22Rv1 (cell line): ENCODE measurements around the gene EBF3.

ENCODE experiments used
- H3K27ac ChIP-seq: fragments of 450-650 bp; 2 replicates; pipeline ENCODE4 v1.5.1; 2017
- CTCF ChIP-seq: fragments of 450-650 bp; IDR thresholded peaks from 2 replicates; pipeline ENCODE4 v1.5.1; 2017; ENCODE audit warnings: mild to moderate bottlenecking
- ZFX ChIP-seq: fragments of 450-650 bp; IDR thresholded peaks from 2 replicates; pipeline ENCODE4 v1.6.1; 2017; ENCODE audit warnings: antibody characterized with exemption, borderline replicate concordance

EBF3 gene

GRCh38 chr10:129908406-129908805, 55.7 kb downstream of the EBF3 start:
- TF ChIP-seq CTCF (no peak), ZFX (no peak)
- no peak overlapping the region for H3K27ac ChIP-seq

GRCh38 chr10:129905553-129905952, 58.5 kb downstream of the EBF3 start:
- TF ChIP-seq ZFX (no peak), CTCF (no peak)
- no peak overlapping the region for H3K27ac ChIP-seq

- no peak for TF ChIP-seq ZFX
- TF ChIP-seq CTCF, result no peak
- H3K27ac ChIP-seq, result no peak overlapping the region
These were observed 59.8 kb downstream of the EBF3 start for GRCh38 chr10:129904323-129904722.

GRCh38 chr10:129901389-129902006, 62.6 kb downstream of the EBF3 start:
- H3K27ac ChIP-seq, result no peak overlapping the region
- TF ChIP-seq ZFX, result no peak
- no peak for TF ChIP-seq CTCF

- TF ChIP-seq CTCF (no peak), ZFX (no peak)
- H3K27ac ChIP-seq, result no peak overlapping the region
These were observed 63.2 kb downstream of the EBF3 start for GRCh38 chr10:129900825-129901224.

- no peak overlapping the region for H3K27ac ChIP-seq
- TF ChIP-seq ZFX (no peak), CTCF (no peak)
These were observed 64.6 kb downstream of the EBF3 start for GRCh38 chr10:129899276-129900130.

GRCh38 chr10:129898706-129899268, 65.3 kb downstream of the EBF3 start:
- H3K27ac ChIP-seq, result no peak overlapping the region
- TF ChIP-seq CTCF (no peak), ZFX (no peak)
